NCI-H2196 (cell line): Measurements from ENCODE around the gene ZNF341.

Experiments used
- DNase-seq: peaks from one replicate; lab custom pipeline; 2025; ENCODE audit not compliant: unreplicated experiment; lab: John Stamatoyannopoulos, UW

The ZNF341 gene

GRCh38 chr20:33821270-33821836 is 89.6 kb downstream of the ZNF341 start:
- DNase-seq, result no peak

DNA sequence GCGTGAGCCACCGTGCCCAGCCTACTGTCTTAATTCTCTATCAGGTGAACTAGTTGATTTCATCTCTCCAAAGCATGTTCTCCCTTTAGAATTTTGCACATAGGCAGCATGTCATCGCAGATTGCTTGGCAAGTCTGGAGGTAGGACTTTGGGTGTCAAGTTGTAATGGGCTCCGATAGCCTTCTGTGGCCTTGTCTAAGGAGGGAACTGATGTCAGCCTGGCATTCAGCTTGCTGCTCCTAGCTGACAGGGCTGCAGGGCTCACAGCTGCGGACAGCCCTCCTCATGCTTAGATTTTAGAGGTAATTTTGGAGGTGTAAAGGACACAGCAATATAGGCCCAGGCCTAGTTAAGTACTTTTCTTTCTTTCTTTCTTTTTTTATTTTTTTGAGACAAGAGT is 90.6 kb downstream of the ZNF341 start:
- DNase-seq, result no peak

DNA sequence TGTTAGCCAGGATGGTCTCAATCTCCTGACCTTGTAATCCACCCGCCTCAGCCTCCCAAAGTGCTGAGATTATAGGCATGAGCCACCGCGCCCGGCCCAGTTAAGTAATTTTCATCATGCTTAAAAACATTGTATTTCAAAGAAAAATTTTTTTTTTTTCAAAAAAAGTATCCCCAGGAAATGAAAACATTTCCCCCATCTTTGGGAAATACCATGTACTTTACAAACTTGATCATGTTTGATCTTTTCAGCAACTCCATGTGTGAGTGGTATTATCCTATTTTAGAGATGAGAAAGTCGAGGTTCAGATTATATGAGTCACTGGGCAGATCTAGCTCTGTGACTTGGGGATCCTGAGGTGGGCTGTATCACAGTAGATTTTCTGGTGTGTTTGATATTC is 91.2 kb downstream of the ZNF341 start:
- DNase-seq, result no peak

- DNase-seq, result no peak
Measured at GRCh38 chr20:33824852-33825251, 93.1 kb downstream of the ZNF341 start.

GRCh38 chr20:33825340-33826269 is 93.8 kb downstream of the ZNF341 start:
- DNase-seq, result no peak

GRCh38 chr20:33826270-33826897 is 94.6 kb downstream of the ZNF341 start:
- DNase-seq, result peak; percentile 45

DNA sequence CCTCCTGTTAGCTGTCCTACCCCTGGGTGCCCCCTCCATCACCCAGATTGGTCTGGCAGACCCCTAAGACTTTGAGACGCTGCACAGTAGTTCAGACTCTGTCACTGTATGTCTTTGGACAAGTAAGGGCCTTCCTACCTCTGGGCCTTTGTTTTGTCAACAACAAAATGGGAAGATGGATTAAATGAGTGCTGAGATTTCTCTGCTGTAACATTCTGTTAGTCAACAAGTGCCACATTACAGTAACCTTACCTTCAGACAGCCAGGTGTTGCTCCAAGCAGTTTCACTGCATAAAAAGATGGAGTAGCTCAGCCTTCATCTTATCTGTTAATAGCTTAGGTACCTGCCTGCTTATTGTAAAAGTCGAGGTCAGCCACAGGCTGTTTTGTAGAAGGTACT is 95.3 kb downstream of the ZNF341 start:
- no peak for DNase-seq

DNA sequence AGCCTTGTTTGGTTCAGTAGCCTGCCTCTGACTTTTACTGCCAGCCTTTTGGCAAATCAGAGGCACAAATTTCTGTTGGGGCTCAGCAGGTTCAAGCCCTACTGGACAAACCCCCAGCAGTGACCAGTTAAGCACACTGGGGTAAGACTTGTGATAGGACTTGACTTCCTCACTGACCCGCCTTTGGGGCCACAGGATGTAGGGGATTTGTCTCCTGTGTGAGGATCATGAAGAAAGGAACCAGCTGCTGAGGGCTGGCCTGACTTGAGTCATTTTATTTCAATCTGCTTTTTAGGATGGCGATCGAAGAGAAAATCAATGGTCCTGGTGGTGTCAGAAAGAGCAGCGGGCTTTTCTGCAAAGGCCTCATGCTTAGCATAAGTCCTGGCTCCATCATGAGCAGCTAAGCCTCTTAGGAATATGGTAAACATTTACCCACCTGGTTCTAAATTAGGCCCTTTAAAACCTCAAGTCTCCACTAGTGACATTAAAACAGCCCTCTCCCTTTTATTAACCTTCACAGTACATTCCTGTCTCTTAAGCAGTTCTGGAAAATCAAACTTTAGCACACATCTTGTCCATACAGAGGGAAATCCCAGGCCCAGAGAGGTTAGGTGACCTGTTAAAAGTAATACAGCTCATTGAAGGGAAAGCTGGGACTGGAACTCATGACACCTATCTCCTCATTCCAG is 96.0 kb downstream of the ZNF341 start:
- no peak for DNase-seq

GRCh38 chr20:33828326-33828844 is 96.6 kb downstream of the ZNF341 start:
- no peak for DNase-seq

- DNase-seq, result no peak
Measured at GRCh38 chr20:33828967-33829560, 97.3 kb downstream of the ZNF341 start.

GRCh38 chr20:33829636-33830035 is 97.8 kb downstream of the ZNF341 start:
- no peak for DNase-seq

- no peak for DNase-seq
Measured at GRCh38 chr20:33830371-33830770, 98.6 kb downstream of the ZNF341 start.

- DNase-seq, result no peak
Measured at GRCh38 chr20:33832103-33832804, 100.5 kb downstream of the ZNF341 start.

- no peak for DNase-seq
Measured at GRCh38 chr20:33833333-33833732, 101.5 kb downstream of the ZNF341 start.

GRCh38 chr20:33835615-33836172 is 103.9 kb downstream of the ZNF341 start:
- no peak for DNase-seq

- no peak for DNase-seq
Measured at GRCh38 chr20:33836277-33836676, 104.5 kb downstream of the ZNF341 start.

DNA sequence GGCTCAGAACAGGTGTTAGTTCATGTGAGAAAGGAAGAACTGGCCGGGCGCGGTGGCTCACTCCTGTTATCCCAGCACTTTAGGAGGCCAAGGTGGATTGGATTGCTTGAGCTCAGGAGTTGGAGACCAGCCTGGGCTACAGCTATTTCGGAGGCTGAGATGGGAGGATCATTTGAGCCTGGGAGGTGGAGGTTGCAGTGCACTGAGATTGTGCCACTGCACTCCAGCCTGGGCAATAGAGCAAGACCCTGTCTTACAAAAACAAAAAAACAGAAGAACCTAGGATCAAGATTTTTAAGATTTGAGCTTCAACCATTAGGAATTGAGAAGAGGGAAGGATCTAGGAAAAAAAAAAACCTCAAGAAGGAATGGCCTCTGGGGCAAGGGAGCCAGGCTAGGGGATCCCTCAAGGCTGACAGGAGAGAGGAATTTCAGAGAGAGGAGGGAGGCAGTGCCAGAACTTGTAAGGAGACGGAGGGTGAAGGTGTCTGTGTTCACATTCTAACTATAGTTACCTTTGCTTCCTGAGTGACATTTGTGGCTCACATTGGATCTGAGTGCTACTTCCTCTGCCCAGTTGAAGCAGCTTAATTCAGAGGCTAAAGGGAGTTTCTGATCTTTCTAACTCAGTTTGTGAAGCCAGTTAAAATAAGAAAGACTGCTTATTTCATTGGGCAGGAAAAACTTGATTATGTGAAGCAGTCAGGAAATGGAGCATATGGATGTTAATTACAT is 105.5 kb downstream of the ZNF341 start:
- DNase-seq, result no peak

- no peak for DNase-seq
Measured at GRCh38 chr20:33838035-33838864, 106.5 kb downstream of the ZNF341 start.
